Activated T-helper 1 cell treated with anti-CD3 and anti-CD28 coated beads, Interleukin-12 subunit alpha, Interleukin-12 subunit beta, Interleukin-2, Interleukin-4 antibody, amounts not matched to agents 30 ng/mL and 10 ng/mL and 1 ng/mL, durations not matched to agents 14 hours and 24 hours and 36 hours (primary cell): ENCODE data around the gene MMP14. TPM values are rescaled to one million over a fixed set of nuclear protein-coding genes. Genes with fewer than 3 reads are reported as not detected.
"Not testable (repeated sequence)": the region's sequence is repeated elsewhere in the genome, so short reads cannot be mapped to it uniquely, and the experiment has no call there.

Experiments used
- DNase-seq: peaks from one replicate; pipeline ENCODE4 v3.0.0; 2021; ENCODE audit warnings: low spot score
- H3K27ac Mint-ChIP-seq: one replicate; pipeline ENCODE4 v1.8.0; 2021; ENCODE audit warnings: mild to moderate bottlenecking, mixed read lengths
- H3K27me3 Mint-ChIP-seq: one replicate; pipeline ENCODE4 v1.8.0; 2022; ENCODE audit warnings: mild to moderate bottlenecking, moderate library complexity, mixed read lengths; ENCODE audit not compliant: insufficient read depth
- H3K36me3 Mint-ChIP-seq: one replicate; pipeline ENCODE4 v1.8.0; 2021; ENCODE audit warnings: low read depth, mixed read lengths
- H3K4me1 Mint-ChIP-seq: one replicate; pipeline ENCODE4 v1.8.0; 2021; ENCODE audit warnings: low read depth, mixed read lengths
- H3K4me3 Mint-ChIP-seq: one replicate; pipeline ENCODE4 v1.8.0; 2021; ENCODE audit warnings: mild to moderate bottlenecking, moderate library complexity, mixed read lengths
- H3K9me3 Mint-ChIP-seq: one replicate; pipeline ENCODE4 v1.8.0; 2021; ENCODE audit warnings: mixed read lengths
- intact Hi-C: fragments of 100-400 bp; cut with micrococcal nuclease; formaldehyde crosslinking; loops from one replicate; pipeline ENCODE4 v1.15.1; 2024
- total RNA-seq: library from RNA; stranded (reverse); gene quantifications from 2 replicates; pipeline ENCODE4 v1.2.3, GENCODE V29; 2022

Gene MMP14
- total RNA-seq, 1 donor from 2014 or later = 2.6 TPM

DNA sequence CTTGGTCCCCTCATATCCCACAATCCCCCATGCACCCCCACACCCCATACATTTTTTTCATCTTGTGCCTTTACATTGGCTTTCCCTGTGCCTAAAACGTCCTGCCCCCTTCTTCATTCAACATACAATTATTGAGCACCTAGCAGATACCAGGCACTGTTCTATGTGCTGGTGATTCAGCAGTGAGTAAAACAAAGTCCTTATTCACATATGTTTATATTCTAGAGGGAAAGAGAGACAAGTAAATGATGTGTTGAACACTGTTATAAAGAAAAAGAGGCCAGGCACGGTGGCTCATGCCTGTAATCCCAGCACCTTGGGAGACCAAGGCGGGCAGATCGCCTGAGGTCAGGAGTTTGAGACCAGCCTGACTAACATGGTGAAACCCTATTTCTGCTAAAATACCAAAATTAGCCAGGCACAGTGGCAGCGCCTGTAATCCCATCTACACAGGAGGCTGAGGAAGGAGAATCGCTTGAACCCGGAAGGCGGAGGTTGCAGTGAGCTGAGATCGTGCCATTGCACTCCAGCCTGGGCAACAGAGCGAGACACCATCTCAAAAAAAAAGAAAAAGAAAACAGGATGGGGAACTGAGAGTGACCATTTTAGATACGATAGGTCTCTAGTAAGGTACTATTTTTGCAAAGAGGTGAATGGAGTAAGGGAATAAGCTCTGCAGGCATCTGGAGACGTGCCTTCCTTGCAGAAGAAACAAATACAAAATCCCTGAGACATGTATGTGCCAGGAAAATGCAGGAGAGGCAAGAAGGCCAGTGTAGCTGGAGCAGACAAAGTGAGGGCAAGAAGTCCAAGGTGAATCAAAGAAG lies 33.3 kb upstream of the MMP14 start:
- Mint-ChIP-seq H3K27me3 (peaks cover 15% of the 10 kb centered on the region), H3K4me3 (no peak overlapping the region), H3K9me3 (no peaks in the 10 kb centered on the region), H3K36me3 (no peaks in the 10 kb centered on the region), H3K27ac (no peak overlapping the region), H3K4me1 (no peaks in the 10 kb centered on the region)
- DNase-seq = no peak
- intact Hi-C loops = no loop called here

DNA sequence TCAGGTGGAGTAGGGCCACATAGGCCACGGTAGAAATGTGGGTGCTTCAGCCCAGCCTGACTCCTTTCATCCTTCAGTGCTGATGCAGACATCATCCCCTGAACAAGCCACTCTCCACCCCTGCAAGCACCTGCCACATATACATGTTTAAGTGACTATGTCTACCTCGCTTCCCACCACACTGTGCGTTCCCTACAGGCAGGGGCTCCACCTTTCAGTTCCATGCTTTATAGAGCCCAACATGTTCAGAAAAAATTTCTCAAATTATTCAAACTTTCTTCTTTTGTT lies 32.8 kb upstream of the MMP14 start:
- no peaks in the 10 kb centered on the region for H3K9me3 Mint-ChIP-seq
- H3K27me3 Mint-ChIP-seq = peaks cover 15% of the 10 kb centered on the region
- DNase-seq = no peak
- H3K4me1 Mint-ChIP-seq = no peaks in the 10 kb centered on the region
- intact Hi-C loops = no loop called here
- H3K27ac Mint-ChIP-seq = no peak overlapping the region
- no peak overlapping the region for H3K4me3 Mint-ChIP-seq
- no peaks in the 10 kb centered on the region for H3K36me3 Mint-ChIP-seq

DNA sequence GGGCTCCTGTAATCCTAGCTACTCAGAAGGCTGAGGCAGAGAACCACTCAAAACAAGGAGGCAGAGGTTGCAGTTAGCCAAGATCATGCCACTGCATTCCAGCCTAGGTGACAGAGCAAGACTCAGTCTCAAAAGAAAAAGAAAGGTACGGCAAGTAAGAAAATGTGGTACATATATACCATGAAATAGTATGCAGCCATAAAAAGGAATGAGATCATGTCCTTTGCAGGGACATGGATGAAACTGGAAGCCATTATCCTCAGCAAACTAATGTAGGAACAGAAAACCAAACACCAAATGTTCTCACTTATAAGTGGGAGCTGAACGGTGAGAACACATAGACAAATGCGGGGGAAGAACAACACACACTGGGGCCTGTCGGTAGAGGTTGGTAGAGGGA lies 31.1 kb upstream of the MMP14 start:
- intact Hi-C loops, H3K9me3 Mint-ChIP-seq, H3K4me3 Mint-ChIP-seq, H3K27ac Mint-ChIP-seq, DNase-seq, H3K4me1 Mint-ChIP-seq, H3K36me3 Mint-ChIP-seq: not testable (repeated sequence)
- peaks cover 14% of the 10 kb centered on the region for H3K27me3 Mint-ChIP-seq

DNA sequence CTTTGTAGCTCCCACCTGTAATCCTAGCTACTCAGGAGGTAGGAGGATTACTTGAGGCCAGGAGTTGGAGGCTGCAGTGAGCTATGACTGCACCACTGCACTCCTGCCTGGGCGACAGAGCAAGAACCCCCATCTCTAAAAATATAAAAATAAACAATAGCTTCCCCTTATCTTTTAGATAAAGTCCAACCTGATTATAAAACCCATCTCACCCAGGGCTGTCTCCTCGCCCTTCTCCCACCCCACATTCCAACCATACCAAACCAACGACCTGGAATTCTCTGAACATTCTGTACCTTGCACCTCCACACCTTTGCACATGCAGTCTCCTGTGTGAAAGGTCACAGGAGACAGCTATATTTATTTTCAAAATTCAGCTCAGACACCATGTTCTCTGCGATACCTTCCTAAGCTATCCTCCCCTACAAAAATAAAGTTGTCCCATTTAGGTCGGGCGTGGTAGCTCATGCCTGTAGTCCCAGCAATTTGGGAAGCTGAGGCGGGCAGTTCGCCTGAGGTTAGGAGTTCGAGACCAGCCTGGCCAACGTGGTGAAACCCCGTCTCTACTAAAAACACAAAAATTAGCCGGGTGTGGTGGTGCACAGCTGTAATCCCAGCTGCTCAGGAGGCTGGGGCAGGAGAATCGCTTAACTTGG lies 28.8 kb upstream of the MMP14 start:
- Mint-ChIP-seq H3K4me3 (no peak overlapping the region), H3K27ac (no peak overlapping the region), H3K4me1 (peaks cover 5% of the 10 kb centered on the region), H3K27me3 (peaks cover 17% of the 10 kb centered on the region), H3K36me3 (no peaks in the 10 kb centered on the region), H3K9me3 (no peaks in the 10 kb centered on the region)
- intact Hi-C loops = no loop called here
- DNase-seq = no peak

DNA sequence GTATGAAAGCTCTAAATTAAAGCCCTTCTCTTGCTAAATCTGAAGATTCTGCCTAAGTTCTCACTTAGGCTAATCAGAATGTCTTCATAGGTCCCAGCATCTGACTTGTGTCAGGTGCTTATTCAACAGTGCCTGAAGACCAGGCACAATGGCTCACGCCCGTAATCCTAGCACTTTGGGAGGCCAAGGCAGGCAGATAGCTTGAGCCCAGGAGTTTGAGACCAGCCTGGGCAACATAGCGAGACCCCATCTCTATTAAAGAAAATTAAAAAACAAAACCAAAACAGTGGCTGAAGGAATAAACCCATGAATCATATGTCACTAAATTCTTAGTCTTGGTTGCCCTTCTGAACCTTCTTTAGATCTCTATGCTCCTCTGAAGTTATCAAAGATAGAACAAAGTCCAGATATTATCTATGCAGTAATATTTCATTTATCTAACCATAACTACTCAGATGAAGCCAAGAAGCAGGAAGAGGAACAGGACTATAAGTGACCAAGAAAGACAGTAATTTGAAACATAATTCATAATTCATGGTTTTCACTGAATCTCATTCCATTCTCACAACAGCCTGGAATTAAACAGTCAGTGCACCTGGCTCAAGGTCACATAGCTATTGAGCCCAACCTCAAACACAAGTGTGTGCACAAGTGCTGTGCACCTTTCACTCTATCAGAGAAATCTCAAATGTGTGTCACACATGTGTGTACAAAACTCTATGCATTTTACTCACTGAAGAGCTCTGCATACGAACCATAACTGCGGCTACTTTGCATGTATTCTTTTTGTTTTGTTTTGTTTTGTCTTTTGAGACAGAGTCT lies 27.8 kb upstream of the MMP14 start:
- Mint-ChIP-seq H3K4me1 (peaks cover 5% of the 10 kb centered on the region), H3K27ac (no peak overlapping the region), H3K27me3 (peaks cover 13% of the 10 kb centered on the region), H3K36me3 (no peaks in the 10 kb centered on the region), H3K9me3 (no peaks in the 10 kb centered on the region), H3K4me3 (no peak overlapping the region)
- intact Hi-C loops = no loop called here
- no peak for DNase-seq

DNA sequence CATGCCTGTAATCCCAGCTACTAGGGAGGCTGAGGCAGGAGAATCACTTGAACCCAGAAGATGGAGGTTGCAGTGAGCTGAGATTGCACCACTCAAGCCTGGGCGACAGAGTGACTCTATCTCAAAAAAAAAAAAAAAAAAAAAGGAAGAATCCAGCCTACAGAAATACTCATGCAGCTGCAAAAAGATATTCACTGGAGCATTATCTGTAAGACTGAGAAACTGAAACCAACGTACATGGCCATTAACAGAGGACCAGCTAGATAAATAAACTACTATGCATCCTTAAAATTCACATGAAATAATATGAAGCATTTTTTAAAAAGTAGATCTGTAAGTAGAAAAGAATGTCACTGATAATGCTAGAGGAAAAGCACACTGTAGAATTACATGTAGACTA lies 24.7 kb upstream of the MMP14 start:
- DNase-seq = no peak
- H3K4me3 Mint-ChIP-seq = no peak overlapping the region
- no peaks in the 10 kb centered on the region for H3K9me3 Mint-ChIP-seq
- H3K27me3 Mint-ChIP-seq = peaks cover 5% of the 10 kb centered on the region
- no peaks in the 10 kb centered on the region for H3K36me3 Mint-ChIP-seq
- no peak overlapping the region for H3K27ac Mint-ChIP-seq
- intact Hi-C loops = loop anchor here (10.0 kb wide), 2 partner anchors 97 to 157 kb away; no protein-coding TSS in a partner anchor
- H3K4me1 Mint-ChIP-seq = peaks cover 13% of the 10 kb centered on the region

DNA sequence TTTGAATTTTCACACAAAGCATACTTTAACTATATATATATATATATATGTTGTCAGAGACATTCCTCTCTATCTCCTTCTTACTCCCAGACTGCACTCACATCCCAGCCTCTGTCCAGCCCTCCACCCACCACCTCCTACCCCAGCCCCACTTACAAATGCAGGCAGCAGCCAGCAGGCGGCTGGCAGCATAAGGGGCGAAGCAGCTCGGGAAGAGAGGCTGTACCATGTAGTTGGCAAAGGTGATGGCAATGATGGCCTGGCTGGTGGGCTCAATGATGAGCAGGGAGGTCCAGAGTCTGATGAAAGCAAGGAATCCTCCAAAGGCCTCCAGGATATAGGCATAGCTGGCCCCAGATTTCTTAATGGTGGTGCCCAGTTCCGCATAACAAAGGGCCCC lies 23.6 kb upstream of the MMP14 start:
- intact Hi-C loops = loop anchor here (10.0 kb wide), 2 partner anchors 98 to 158 kb away; no protein-coding TSS in a partner anchor
- H3K27ac Mint-ChIP-seq = no peak overlapping the region
- H3K36me3 Mint-ChIP-seq = no peaks in the 10 kb centered on the region
- no peak for DNase-seq
- H3K27me3 Mint-ChIP-seq = peaks cover 5% of the 10 kb centered on the region
- peaks cover 13% of the 10 kb centered on the region for H3K4me1 Mint-ChIP-seq
- H3K4me3 Mint-ChIP-seq = no peak overlapping the region
- H3K9me3 Mint-ChIP-seq = no peaks in the 10 kb centered on the region

DNA sequence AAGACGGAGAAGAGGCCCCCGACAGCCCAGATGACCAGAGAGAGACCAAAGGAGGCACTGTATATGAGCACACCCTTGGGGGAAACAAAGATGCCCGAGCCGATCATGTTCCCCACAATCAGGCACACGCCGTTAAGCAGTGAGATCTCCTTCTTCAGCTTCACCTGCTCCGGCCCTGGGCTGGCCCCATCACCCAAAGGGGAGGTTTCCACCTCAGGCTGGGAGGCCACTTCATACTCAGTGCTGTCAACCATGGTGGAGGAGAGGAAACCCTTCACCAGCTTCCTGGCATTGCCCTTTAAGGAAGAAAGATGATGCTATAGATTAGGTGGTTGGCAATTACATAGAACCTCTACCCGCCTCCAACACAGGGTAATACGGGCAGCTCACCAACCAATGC lies 23.2 kb upstream of the MMP14 start:
- Mint-ChIP-seq H3K4me1 (peaks cover 13% of the 10 kb centered on the region), H3K9me3 (no peaks in the 10 kb centered on the region), H3K27ac (no peak overlapping the region), H3K27me3 (peaks cover 6% of the 10 kb centered on the region), H3K36me3 (no peaks in the 10 kb centered on the region), H3K4me3 (no peak overlapping the region)
- DNase-seq = no peak
- intact Hi-C loops = loop anchor here (10.0 kb wide), 2 partner anchors 98 to 158 kb away; no protein-coding TSS in a partner anchor

DNA sequence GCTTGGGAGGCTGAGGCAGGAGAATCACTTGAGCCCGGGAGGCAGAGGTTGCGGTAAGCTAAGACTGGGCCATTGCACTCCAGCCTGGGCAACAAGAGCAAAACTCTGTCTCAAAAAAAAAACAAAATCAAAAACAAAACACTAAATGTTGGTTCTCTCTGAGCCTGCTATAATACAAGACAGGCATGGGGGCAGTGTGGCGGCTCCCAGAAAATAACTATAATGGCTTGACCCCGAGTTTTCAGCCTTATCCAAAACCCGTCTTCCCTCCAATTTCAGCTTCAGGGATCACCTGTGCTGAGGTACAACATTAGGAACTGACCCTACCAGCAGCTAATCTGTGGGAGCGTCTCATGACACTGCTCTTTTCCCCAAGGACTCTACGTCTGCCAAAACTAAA lies 22.0 kb upstream of the MMP14 start:
- peaks cover 18% of the 10 kb centered on the region for H3K4me1 Mint-ChIP-seq
- H3K27ac Mint-ChIP-seq = no peak overlapping the region
- H3K36me3 Mint-ChIP-seq = no peaks in the 10 kb centered on the region
- H3K4me3 Mint-ChIP-seq = no peak overlapping the region
- intact Hi-C loops = loop anchor here (10.0 kb wide), 2 partner anchors 100 to 160 kb away; no protein-coding TSS in a partner anchor
- DNase-seq = no peak
- H3K27me3 Mint-ChIP-seq = peaks cover 7% of the 10 kb centered on the region
- H3K9me3 Mint-ChIP-seq = no peaks in the 10 kb centered on the region

DNA sequence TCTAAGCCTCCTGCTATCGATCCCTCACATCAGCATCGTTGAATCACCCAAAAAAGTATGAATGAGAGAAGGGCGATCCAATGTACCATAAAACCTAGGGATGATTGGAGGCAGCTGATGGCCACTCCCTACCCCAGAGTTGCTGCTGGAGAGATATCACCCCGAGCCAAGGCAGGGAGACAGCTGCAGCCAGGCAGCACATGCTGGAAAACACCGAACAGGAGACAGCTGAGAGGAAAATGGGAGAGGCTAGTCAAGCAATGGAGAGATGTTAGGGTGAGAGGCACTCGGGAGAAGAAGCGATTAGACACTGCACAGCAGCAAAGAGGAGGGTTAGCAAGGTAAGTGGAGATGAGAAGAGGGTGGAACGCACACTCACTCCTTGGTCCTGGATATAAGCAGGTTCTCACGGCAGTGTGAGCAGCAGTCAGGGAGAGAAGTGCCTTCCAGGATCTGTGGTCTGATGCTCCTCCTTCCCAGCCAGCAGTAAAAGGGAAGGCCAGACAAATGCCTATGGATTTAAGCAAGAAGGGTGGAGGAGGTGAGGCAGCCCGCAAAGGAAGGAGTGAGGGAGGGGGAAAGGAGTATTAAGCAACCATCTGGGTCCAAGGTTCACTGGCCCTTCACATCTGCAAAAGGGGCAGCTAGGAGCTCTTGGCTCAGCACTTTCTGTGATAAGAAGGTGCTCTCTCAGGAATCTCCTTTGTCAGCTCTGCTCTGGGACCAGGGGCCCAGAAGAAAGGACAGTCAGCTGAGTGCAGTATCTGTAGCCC lies 21.3 kb upstream of the MMP14 start, which contains the start of gene SLC7A7:
SLC7A7 (minus strand) TSS at position 495 of the 773 bp plus-strand sequence. CDS start 2,037 bp downstream, outside the sequence.
- intact Hi-C loops = loop anchor here (10.0 kb wide), 2 partner anchors 100 to 160 kb away; no protein-coding TSS in a partner anchor
- DNase-seq = no peak
- H3K36me3 Mint-ChIP-seq = no peaks in the 10 kb centered on the region
- H3K9me3 Mint-ChIP-seq = no peaks in the 10 kb centered on the region
- H3K27me3 Mint-ChIP-seq = peaks cover 7% of the 10 kb centered on the region
- H3K27ac Mint-ChIP-seq = no peak within 1 kb of the TSS
- H3K4me1 Mint-ChIP-seq = peaks cover 26% of the 10 kb centered on the region
- no peak within 1 kb of the TSS for H3K4me3 Mint-ChIP-seq

DNA sequence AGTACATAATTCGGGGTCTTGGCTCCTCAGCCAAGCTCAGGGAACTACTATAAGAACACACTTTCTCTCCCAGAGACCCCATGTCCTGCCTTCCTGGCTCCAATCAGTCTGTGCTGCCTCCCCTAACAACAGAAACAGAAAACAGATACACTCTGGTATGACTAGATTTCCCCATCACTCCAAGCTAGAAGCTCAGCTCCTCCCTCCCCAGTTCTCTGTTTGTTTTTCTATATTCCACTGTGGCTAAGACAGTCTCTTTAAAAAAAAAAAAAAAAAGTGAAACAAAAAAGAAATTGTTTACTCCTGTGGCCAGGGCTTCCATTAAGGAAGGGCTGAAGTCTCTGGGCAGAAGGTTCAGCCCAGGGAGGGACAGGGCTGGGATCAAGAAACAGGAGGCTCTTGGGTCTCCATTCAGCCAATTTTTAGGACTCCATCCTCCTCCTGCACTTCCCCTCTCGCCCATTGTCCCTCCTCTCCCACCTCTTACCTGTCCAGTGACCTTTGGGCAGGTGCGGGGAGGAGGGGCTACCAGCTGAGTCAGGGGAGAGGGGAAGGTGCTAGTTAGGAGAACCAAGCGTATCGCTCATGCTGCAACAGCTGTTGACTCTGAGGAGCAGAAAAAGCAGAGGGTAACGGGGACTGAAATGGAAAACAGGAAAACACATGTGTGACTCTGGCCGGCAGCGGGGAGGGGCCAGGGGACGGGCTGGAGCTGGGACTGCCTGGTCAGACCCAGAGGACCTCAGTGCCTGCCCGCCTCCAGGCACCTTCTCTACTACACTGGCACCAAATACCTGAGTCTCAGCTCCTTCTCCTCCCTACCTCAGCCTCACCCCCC lies 17.0 kb upstream of the MMP14 start:
- H3K4me3 Mint-ChIP-seq = no peak overlapping the region
- H3K27me3 Mint-ChIP-seq = peaks cover 8% of the 10 kb centered on the region
- H3K27ac Mint-ChIP-seq = peak overlapping the region; percentile 70
- DNase-seq = no peak
- intact Hi-C loops = loop anchor here (10.0 kb wide), 2 partner anchors 105 to 165 kb away; no protein-coding TSS in a partner anchor
- H3K9me3 Mint-ChIP-seq = no peaks in the 10 kb centered on the region
- peaks cover 31% of the 10 kb centered on the region for H3K4me1 Mint-ChIP-seq
- H3K36me3 Mint-ChIP-seq = no peaks in the 10 kb centered on the region
